ENCODE data around the gene RALY. TPM values are rescaled to one million over a fixed set of nuclear protein-coding genes. Genes with fewer than 3 reads are reported as not detected.

Gene RALY
- total RNA-seq, 1 donor from 2014 or later, result 116 TPM

- CTCF ChIA-PET, result no interaction called here
- DNase-seq (no peak), ATAC-seq (ENCODE audit: low read depth) (no peak)
- intact Hi-C loops (cut with micrococcal nuclease), result no loop called here
- no peak for TF ChIP-seq CTCF (IDR thresholded peaks at IDR 0.05)
- H3K27ac Mint-ChIP-seq, result no peak overlapping the region
- H3K4me1 Mint-ChIP-seq, result peaks cover 63% of the 10 kb centered on the region
- peaks cover 44% of the 10 kb centered on the region for H3K36me3 Mint-ChIP-seq (ENCODE audit: low read depth)
- no peaks in the 10 kb centered on the region for H3K27me3 Mint-ChIP-seq
- no peak overlapping the region for H3K4me3 Mint-ChIP-seq
- H3K9me3 Mint-ChIP-seq, result no peaks in the 10 kb centered on the region
- POLR2A ChIA-PET, result no interaction called here
Observed at GRCh38 chr20:34037767-34038166, 44.1 kb downstream of the RALY start.

GRCh38 chr20:34040300-34040995 is 46.7 kb downstream of the RALY start:
- Mint-ChIP-seq H3K36me3 (ENCODE audit: low read depth) (peaks cover 34% of the 10 kb centered on the region), H3K4me3 (no peak overlapping the region), H3K4me1 (peaks cover 67% of the 10 kb centered on the region), H3K9me3 (no peaks in the 10 kb centered on the region), H3K27ac (no peak overlapping the region), H3K27me3 (no peaks in the 10 kb centered on the region)
- no peak for TF ChIP-seq CTCF (IDR thresholded peaks at IDR 0.05)
- ChIA-PET CTCF (no interaction called here), POLR2A (interaction anchor here (1.0 kb wide), 1 partner anchor 39 kb away, joined by 3 read pairs; no protein-coding TSS in a partner anchor)
- intact Hi-C loops (cut with micrococcal nuclease), result no loop called here
- ATAC-seq (ENCODE audit: low read depth) (no peak), DNase-seq (no peak)

GRCh38 chr20:34041226-34041625 is 47.5 kb downstream of the RALY start:
- no peaks in the 10 kb centered on the region for H3K9me3 Mint-ChIP-seq
- H3K27ac Mint-ChIP-seq, result no peak overlapping the region
- ATAC-seq (ENCODE audit: low read depth) (no peak), DNase-seq (no peak)
- no peak overlapping the region for H3K4me3 Mint-ChIP-seq
- TF ChIP-seq CTCF (IDR thresholded peaks at IDR 0.05), result no peak
- peaks cover 66% of the 10 kb centered on the region for H3K4me1 Mint-ChIP-seq
- peaks cover 40% of the 10 kb centered on the region for H3K36me3 Mint-ChIP-seq (ENCODE audit: low read depth)
- intact Hi-C loops (cut with micrococcal nuclease), result no loop called here
- CTCF ChIA-PET, result no interaction called here
- POLR2A ChIA-PET, result interaction anchor here (1.0 kb wide), 1 partner anchor 40 kb away, joined by 3 read pairs; no protein-coding TSS in a partner anchor
- H3K27me3 Mint-ChIP-seq, result no peaks in the 10 kb centered on the region

- H3K4me1 Mint-ChIP-seq, result peaks cover 55% of the 10 kb centered on the region
- H3K36me3 Mint-ChIP-seq (ENCODE audit: low read depth), result peaks cover 40% of the 10 kb centered on the region
- DNase-seq, result no peak
Observed at GRCh38 chr20:34042262-34042661, 48.6 kb downstream of the RALY start.

More at GRCh38 chr20:34042262-34042661, 48.6 kb downstream of the RALY start:
- Mint-ChIP-seq H3K9me3 (no peaks in the 10 kb centered on the region), H3K27ac (no peak overlapping the region), H3K27me3 (no peaks in the 10 kb centered on the region), H3K4me3 (no peak overlapping the region)
- intact Hi-C loops (cut with micrococcal nuclease), result no loop called here
- POLR2A ChIA-PET, result no interaction called here
- TF ChIP-seq CTCF (IDR thresholded peaks at IDR 0.05), result no peak
- ATAC-seq (ENCODE audit: low read depth), result no peak
- CTCF ChIA-PET, result interaction anchor here (1.1 kb wide), 1 partner anchor 9 kb away, joined by 3 read pairs; no protein-coding TSS in a partner anchor

Data from activated B cell treated with CpG ODN at 0.5 μM for 24 hours (primary cell).